ENCODE data around the gene ZNF532.

The ZNF532 gene

GRCh38 chr18:58859907-58860306 is 4.8 kb upstream of the ZNF532 start:
- no peak for DNase-seq (ENCODE audit: low read depth, low spot score)
- Histone ChIP-seq H3K4me1 (ENCODE audit: insufficient read depth, insufficient read length) (peaks cover 8% of the 10 kb centered on the region), H3K4me3 (ENCODE audit: insufficient read length, low read depth) (no peak overlapping the region), H3K9ac (ENCODE audit: insufficient read length, low read depth) (no peak overlapping the region), H3K27me3 (ENCODE audit: insufficient read depth, insufficient read length) (no peaks in the 10 kb centered on the region), H3K36me3 (ENCODE audit: insufficient read depth, insufficient read length, low read length) (no peaks in the 10 kb centered on the region), H3K9me3 (ENCODE audit: insufficient read depth, low read length) (no peaks in the 10 kb centered on the region)
- TF ChIP-seq YY1 (IDR thresholded peaks at IDR 0.05; ENCODE audit: insufficient read depth, insufficient read length) (no peak), ZNF274 (IDR thresholded peaks at IDR 0.05; ENCODE audit: low read depth, low read length) (no peak), SUZ12 (IDR thresholded peaks at IDR 0.05; ENCODE audit: extremely low read depth, insufficient read depth, insufficient read length) (no peak)

DNA sequence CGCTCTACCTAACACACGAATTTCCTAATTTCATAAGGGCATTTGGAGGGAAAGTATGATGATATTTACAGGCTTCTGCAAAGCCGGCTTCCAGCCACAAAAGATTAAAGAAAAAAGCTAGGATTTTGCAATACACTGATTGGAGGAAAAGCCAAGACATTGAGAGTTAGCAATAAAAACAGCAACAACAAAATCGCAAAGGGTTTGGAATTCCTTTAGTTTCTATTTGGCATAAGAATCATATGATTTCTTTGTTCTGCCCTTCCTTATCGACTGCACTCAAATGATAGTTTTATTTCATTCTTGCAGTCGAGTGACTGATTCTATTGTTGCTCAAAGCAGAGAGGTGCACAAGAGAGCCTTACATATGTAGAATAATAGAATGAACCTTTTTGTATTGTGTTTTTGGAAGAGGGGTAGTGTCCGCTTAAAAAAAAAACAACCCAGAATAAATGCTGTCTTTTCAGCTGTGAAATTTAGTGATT is 3.9 kb upstream of the ZNF532 start:
- Histone ChIP-seq H3K9ac (ENCODE audit: insufficient read length, low read depth) (no peak overlapping the region), H3K4me1 (ENCODE audit: insufficient read depth, insufficient read length) (peaks cover 8% of the 10 kb centered on the region)
- TF ChIP-seq ZNF274 (IDR thresholded peaks at IDR 0.05; ENCODE audit: low read depth, low read length), result no peak
- no peak for TF ChIP-seq YY1 (IDR thresholded peaks at IDR 0.05; ENCODE audit: insufficient read depth, insufficient read length)
- TF ChIP-seq SUZ12 (IDR thresholded peaks at IDR 0.05; ENCODE audit: extremely low read depth, insufficient read depth, insufficient read length), result no peak

DNA sequence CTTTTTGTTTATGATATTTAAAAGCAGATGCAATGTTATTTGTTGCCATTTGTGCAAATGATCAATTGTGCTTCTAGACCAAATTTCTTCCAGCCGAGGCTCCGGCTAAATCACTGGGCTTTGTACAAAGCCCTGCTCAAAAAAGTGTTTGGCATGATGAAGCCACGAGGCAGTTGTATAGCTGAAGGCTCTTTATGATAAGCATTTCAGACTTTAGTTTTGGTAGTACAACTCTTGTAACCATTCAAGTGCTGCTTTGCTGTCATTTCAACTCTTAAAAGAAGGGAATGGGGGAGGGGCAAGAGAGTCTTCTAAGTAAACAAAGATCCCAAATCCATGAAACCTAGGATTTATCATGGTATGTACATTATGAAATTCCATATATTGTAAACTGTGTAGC is 3.3 kb upstream of the ZNF532 start:
- H3K4me3 ChIP-seq (ENCODE audit: insufficient read length, low read depth), result no peak overlapping the region

More for the DNA sequence above, 3.9 kb upstream of the ZNF532 start:
- no peaks in the 10 kb centered on the region for H3K9me3 ChIP-seq (ENCODE audit: insufficient read depth, low read length)
- no peaks in the 10 kb centered on the region for H3K27me3 ChIP-seq (ENCODE audit: insufficient read depth, insufficient read length)
- H3K36me3 ChIP-seq (ENCODE audit: insufficient read depth, insufficient read length, low read length), result peaks cover 7% of the 10 kb centered on the region
- no peak overlapping the region for H3K4me3 ChIP-seq (ENCODE audit: insufficient read length, low read depth)
- no peak for DNase-seq (ENCODE audit: low read depth, low spot score)

DNA sequence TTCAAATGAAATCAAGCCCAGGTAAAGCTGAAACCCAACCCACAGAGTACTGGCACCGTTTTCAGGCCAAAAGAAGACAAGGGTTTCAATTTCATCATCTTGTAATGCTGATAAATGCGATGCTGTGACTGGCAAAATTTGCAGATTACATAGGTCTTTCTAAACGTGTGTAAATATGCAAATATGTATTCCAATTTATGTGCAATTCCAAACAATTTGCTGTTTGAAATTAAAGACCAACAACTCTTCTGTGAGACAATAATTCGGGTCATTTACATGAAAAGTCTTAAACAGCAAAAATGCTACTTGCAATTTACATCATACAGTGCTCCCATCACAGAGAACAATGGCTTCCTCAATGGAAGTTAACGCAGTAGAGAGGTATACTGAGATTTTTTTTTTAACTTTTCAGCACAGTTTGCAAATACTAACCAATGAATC is 2.8 kb upstream of the ZNF532 start:
- Histone ChIP-seq H3K4me3 (ENCODE audit: insufficient read length, low read depth) (no peak overlapping the region), H3K36me3 (ENCODE audit: insufficient read depth, insufficient read length, low read length) (peaks cover 18% of the 10 kb centered on the region), H3K9me3 (ENCODE audit: insufficient read depth, low read length) (no peaks in the 10 kb centered on the region), H3K4me1 (ENCODE audit: insufficient read depth, insufficient read length) (peaks cover 10% of the 10 kb centered on the region), H3K27me3 (ENCODE audit: insufficient read depth, insufficient read length) (no peaks in the 10 kb centered on the region), H3K9ac (ENCODE audit: insufficient read length, low read depth) (no peak overlapping the region)
- no peak for DNase-seq (ENCODE audit: low read depth, low spot score)
- TF ChIP-seq YY1 (IDR thresholded peaks at IDR 0.05; ENCODE audit: insufficient read depth, insufficient read length) (no peak), SUZ12 (IDR thresholded peaks at IDR 0.05; ENCODE audit: extremely low read depth, insufficient read depth, insufficient read length) (no peak), ZNF274 (IDR thresholded peaks at IDR 0.05; ENCODE audit: low read depth, low read length) (no peak)

More for the DNA sequence above, 3.3 kb upstream of the ZNF532 start:
- no peaks in the 10 kb centered on the region for H3K27me3 ChIP-seq (ENCODE audit: insufficient read depth, insufficient read length)
- DNase-seq (ENCODE audit: low read depth, low spot score), result no peak
- H3K36me3 ChIP-seq (ENCODE audit: insufficient read depth, insufficient read length, low read length), result peaks cover 13% of the 10 kb centered on the region
- TF ChIP-seq ZNF274 (IDR thresholded peaks at IDR 0.05; ENCODE audit: low read depth, low read length) (no peak), YY1 (IDR thresholded peaks at IDR 0.05; ENCODE audit: insufficient read depth, insufficient read length) (no peak), SUZ12 (IDR thresholded peaks at IDR 0.05; ENCODE audit: extremely low read depth, insufficient read depth, insufficient read length) (no peak)
- H3K9ac ChIP-seq (ENCODE audit: insufficient read length, low read depth), result no peak overlapping the region
- no peaks in the 10 kb centered on the region for H3K9me3 ChIP-seq (ENCODE audit: insufficient read depth, low read length)
- peaks cover 8% of the 10 kb centered on the region for H3K4me1 ChIP-seq (ENCODE audit: insufficient read depth, insufficient read length)

DNA sequence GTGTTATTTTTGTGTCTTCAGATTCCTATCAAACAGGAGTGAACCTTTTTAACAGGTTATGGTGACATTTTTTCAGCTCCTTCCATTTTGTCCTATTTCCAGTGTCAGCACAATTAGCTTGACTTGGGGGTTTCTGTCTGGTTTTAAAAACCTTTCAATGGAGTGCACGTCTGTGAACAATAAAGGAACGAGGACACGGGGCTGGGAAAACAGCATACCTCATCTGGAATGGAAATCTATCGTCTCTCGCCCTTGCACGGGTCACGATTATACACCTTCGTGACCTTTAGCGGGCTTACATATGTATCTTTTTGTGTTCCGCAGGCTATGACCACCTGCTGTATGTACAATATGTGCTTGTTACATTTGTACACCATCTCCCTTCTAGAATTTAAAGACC is 2.3 kb upstream of the ZNF532 start:
- H3K36me3 ChIP-seq (ENCODE audit: insufficient read depth, insufficient read length, low read length), result peaks cover 19% of the 10 kb centered on the region
- peak overlapping the region; percentile 57 for H3K4me3 ChIP-seq (ENCODE audit: insufficient read length, low read depth)
- H3K9ac ChIP-seq (ENCODE audit: insufficient read length, low read depth), result peak overlapping the region; percentile 87
- TF ChIP-seq YY1 (IDR thresholded peaks at IDR 0.05; ENCODE audit: insufficient read depth, insufficient read length) (no peak), ZNF274 (IDR thresholded peaks at IDR 0.05; ENCODE audit: low read depth, low read length) (no peak), SUZ12 (IDR thresholded peaks at IDR 0.05; ENCODE audit: extremely low read depth, insufficient read depth, insufficient read length) (no peak)
- peaks cover 10% of the 10 kb centered on the region for H3K4me1 ChIP-seq (ENCODE audit: insufficient read depth, insufficient read length)
- DNase-seq (ENCODE audit: low read depth, low spot score), result no peak
- no peaks in the 10 kb centered on the region for H3K9me3 ChIP-seq (ENCODE audit: insufficient read depth, low read length)
- no peaks in the 10 kb centered on the region for H3K27me3 ChIP-seq (ENCODE audit: insufficient read depth, insufficient read length)

DNA sequence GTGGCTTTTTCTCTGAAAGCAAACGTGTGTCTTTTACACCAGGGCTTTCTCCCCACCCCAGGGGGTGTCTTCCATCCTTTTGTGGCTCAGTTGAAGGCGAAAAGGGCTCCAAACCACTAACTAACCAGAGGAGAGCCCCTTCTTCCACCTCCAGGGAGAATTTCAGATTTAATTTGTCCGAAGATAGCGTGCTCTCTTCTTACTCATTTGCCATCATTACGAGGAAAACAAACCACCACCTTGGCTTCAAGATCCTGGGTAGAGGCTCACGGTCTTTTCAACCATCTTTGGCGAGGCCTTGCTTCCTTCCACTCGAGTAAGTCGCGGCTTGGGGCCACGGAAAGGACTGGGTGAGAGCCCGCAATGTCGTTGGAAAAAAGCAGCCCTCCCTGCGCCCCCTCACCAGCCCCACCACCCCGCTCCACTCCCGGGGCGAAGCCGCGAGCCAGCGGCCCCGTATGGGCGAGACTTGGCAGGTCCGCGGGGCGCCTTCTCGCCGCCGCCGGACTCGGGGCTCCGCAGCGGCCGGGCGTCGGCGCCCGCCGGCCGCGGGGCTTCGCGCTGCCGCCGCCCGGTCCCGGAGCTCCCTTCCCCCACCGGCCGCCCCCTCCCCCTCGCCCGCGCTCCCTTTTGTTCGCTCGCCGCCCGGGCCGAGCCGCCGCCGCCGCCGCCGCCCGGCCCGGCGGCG is 1.7 kb upstream of the ZNF532 start:
- H3K36me3 ChIP-seq (ENCODE audit: insufficient read depth, insufficient read length, low read length), result peaks cover 24% of the 10 kb centered on the region
- no peak for DNase-seq (ENCODE audit: low read depth, low spot score)
- H3K4me1 ChIP-seq (ENCODE audit: insufficient read depth, insufficient read length), result peaks cover 10% of the 10 kb centered on the region
- peaks cover 5% of the 10 kb centered on the region; the same call in 1 of the 2 replicates for H3K9me3 ChIP-seq (ENCODE audit: insufficient read depth, low read length)
- H3K27me3 ChIP-seq (ENCODE audit: insufficient read depth, insufficient read length), result no peaks in the 10 kb centered on the region
- peak overlapping the region; percentile 87 for H3K9ac ChIP-seq (ENCODE audit: insufficient read length, low read depth)
- H3K4me3 ChIP-seq (ENCODE audit: insufficient read length, low read depth), result peak overlapping the region; percentile 57
- TF ChIP-seq YY1 (IDR thresholded peaks at IDR 0.05; ENCODE audit: insufficient read depth, insufficient read length) (no peak), ZNF274 (IDR thresholded peaks at IDR 0.05; ENCODE audit: low read depth, low read length) (no peak), SUZ12 (IDR thresholded peaks at IDR 0.05; ENCODE audit: extremely low read depth, insufficient read depth, insufficient read length) (no peak)

DNA sequence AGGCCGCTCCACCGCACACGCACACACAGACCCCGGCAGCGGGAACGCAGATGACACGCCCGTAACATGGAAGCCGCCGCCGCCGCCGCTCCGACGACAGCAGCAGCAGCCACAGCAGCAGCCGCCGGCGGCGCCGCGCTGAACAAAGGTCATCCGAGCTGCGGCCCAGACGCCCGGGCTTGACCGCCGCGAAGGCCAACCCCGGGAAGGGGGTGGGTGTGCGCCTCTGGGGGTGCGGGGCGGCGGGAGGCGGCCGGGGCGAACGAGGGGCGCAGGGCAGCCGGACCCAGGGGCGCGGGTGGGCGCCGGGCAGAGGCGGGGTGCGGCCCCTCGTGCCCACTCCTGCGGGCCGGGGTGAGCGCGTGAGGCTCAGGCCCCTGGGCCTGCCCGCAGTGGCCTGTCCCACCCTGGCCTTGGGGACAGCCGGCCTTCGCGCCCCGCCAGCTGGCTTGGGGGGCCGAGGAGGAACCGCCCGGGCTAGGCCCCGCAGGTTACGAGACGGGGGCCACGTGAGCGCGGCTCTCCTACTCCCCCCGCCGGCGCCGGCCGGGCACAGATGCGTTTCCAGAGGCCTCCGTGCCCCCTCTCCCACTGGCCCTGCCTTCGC is 1.0 kb upstream of the ZNF532 start:
- Histone ChIP-seq H3K36me3 (ENCODE audit: insufficient read depth, insufficient read length, low read length) (peaks cover 31% of the 10 kb centered on the region), H3K4me1 (ENCODE audit: insufficient read depth, insufficient read length) (peaks cover 9% of the 10 kb centered on the region), H3K9ac (ENCODE audit: insufficient read length, low read depth) (peak overlapping the region; percentile 82), H3K4me3 (ENCODE audit: insufficient read length, low read depth) (peak overlapping the region; percentile 58), H3K27me3 (ENCODE audit: insufficient read depth, insufficient read length) (no peaks in the 10 kb centered on the region), H3K9me3 (ENCODE audit: insufficient read depth, low read length) (peaks cover 11% of the 10 kb centered on the region)
- no peak for DNase-seq (ENCODE audit: low read depth, low spot score)
- TF ChIP-seq SUZ12 (IDR thresholded peaks at IDR 0.05; ENCODE audit: extremely low read depth, insufficient read depth, insufficient read length), result no peak
- TF ChIP-seq ZNF274 (IDR thresholded peaks at IDR 0.05; ENCODE audit: low read depth, low read length), result no peak
- TF ChIP-seq YY1 (IDR thresholded peaks at IDR 0.05; ENCODE audit: insufficient read depth, insufficient read length), result no peak

All from NT2/D1 (cell line).